Liver (tissue), 9 donors: ENCODE results near the gene NTF3. TPM values are rescaled to one million over a fixed set of nuclear protein-coding genes. Genes with fewer than 3 reads are reported as not detected.

Experiments
- DNase-seq: peaks from one replicate; pipeline ENCODE4 v3.0.0-alpha.2; 2017; ENCODE audit warnings: low spot score
- H3K27ac ChIP-seq, 2 donors: one replicate each; pipeline ENCODE4 v1.7.0; 2013; ENCODE audit warnings: inconsistent platforms in 2 of 2, low read length in 2 of 2, control low read depth in 1 of 2, low read depth in 1 of 2, mild to moderate bottlenecking in 1 of 2
- H3K27me3 ChIP-seq, 4 donors: one replicate each; pipeline versions ENCODE4 v1.6.1 to v1.7.0; 2013; ENCODE audit warnings: low read length in 3 of 4, inconsistent platforms in 1 of 4, mild to moderate bottlenecking in 1 of 4, moderate library complexity in 1 of 4; ENCODE audit not compliant: control insufficient read depth in 4 of 4, insufficient read depth in 4 of 4
- H3K36me3 ChIP-seq, 4 donors: one replicate each; pipeline versions ENCODE4 v1.6.1 to v1.7.0; 2013; ENCODE audit warnings: low read length in 3 of 4, mild to moderate bottlenecking in 3 of 4, low read depth in 1 of 4, moderate library complexity in 1 of 4; ENCODE audit not compliant: control insufficient read depth in 4 of 4, insufficient read depth in 3 of 4
- H3K4me1 ChIP-seq, 4 donors: one replicate each; pipeline versions ENCODE4 v1.6.1 to v1.7.0; 2013; ENCODE audit warnings: low read length in 3 of 4, mild to moderate bottlenecking in 3 of 4, moderate library complexity in 1 of 4; ENCODE audit not compliant: control insufficient read depth in 4 of 4, insufficient read depth in 4 of 4
- H3K4me3 ChIP-seq, 3 donors: one replicate each; pipeline versions ENCODE4 v1.6.1 to v1.7.0; 2013; ENCODE audit warnings: low read length in 3 of 3, control low read depth in 1 of 3, low read depth in 1 of 3, mild to moderate bottlenecking in 1 of 3
- H3K9ac ChIP-seq, 2 donors: one replicate each; pipeline ENCODE4 v1.7.0; 2013; ENCODE audit warnings: low read length in 2 of 2, mild to moderate bottlenecking in 2 of 2, moderate library complexity in 2 of 2, control low read depth in 1 of 2, low read depth in 1 of 2
- H3K9me3 ChIP-seq, 4 donors: one replicate each; pipeline versions ENCODE4 v1.6.1 to v1.7.0; 2013; ENCODE audit warnings: low read length in 3 of 4; ENCODE audit not compliant: control insufficient read depth in 4 of 4
- ATF3 ChIP-seq: IDR thresholded peaks from 2 replicates; pipeline ENCODE4 v1.6.1; 2016; ENCODE audit warnings: antibody characterized with exemption
- CTCF ChIP-seq: fragments of 150-350 bp; IDR thresholded peaks from 2 replicates; pipeline ENCODE4 v1.5.1; 2017; ENCODE audit warnings: improper control_type of control experiment, low read depth, low read length; ENCODE audit not compliant: missing input control
- EGR1 ChIP-seq, 2 donors: IDR thresholded peaks; 2 replicates each; pipeline ENCODE4 v1.6.1; 2016 to 2018; ENCODE audit warnings: antibody characterized with exemption in 2 of 2, low read depth in 2 of 2
- GABPA ChIP-seq, 2 donors: IDR thresholded peaks in 1 of 2; conservative IDR thresholded peaks in 1 of 2; 2 replicates each; pipeline ENCODE4 v1.6.1; 2016; ENCODE audit warnings: antibody characterized with exemption in 2 of 2, mild to moderate bottlenecking in 1 of 2, moderate library complexity in 1 of 2
- HNF4G ChIP-seq: IDR thresholded peaks from 2 replicates; pipeline ENCODE4 v1.6.1; 2016; ENCODE audit warnings: antibody characterized with exemption
- NR2F2 ChIP-seq: IDR thresholded peaks from 2 replicates; pipeline ENCODE4 v1.6.1; 2016; ENCODE audit warnings: antibody characterized with exemption
- RAD21 ChIP-seq, 2 donors: IDR thresholded peaks; 2 replicates each; pipeline ENCODE4 v1.6.1; 2016; ENCODE audit warnings: antibody characterized with exemption in 2 of 2, mild to moderate bottlenecking in 2 of 2
- REST ChIP-seq: IDR thresholded peaks from 2 replicates; pipeline ENCODE4 v1.6.1; 2016; ENCODE audit warnings: antibody characterized with exemption, mild to moderate bottlenecking
- RXRA ChIP-seq, 2 donors: IDR thresholded peaks; 2 replicates each; pipeline ENCODE4 v1.6.1; 2017 to 2018; ENCODE audit warnings: antibody characterized with exemption in 2 of 2, mild to moderate bottlenecking in 1 of 2
- SP1 ChIP-seq: IDR thresholded peaks from 2 replicates; pipeline ENCODE4 v1.6.1; 2018; ENCODE audit warnings: antibody characterized with exemption, mild to moderate bottlenecking
- TAF1 ChIP-seq: conservative IDR thresholded peaks from 2 replicates; pipeline ENCODE4 v1.6.1; 2016; ENCODE audit warnings: antibody characterized with exemption, mild to moderate bottlenecking
- ZBTB33 ChIP-seq: IDR thresholded peaks from 2 replicates; pipeline ENCODE4 v1.6.1; 2016; ENCODE audit warnings: antibody characterized with exemption
- WGBS: extraction: QIAGEN DNeasy Blood & Tissue Kit; methylation state at CpG from one replicate; pipeline ENCODE4 v1.1.7; 2013; 5-methylcytosine and 5-hydroxymethylcytosine counted together
- polyA plus RNA-seq, 2 donors: library from polyadenylated mRNA; stranded (reverse) in 1 of 2; unstranded in 1 of 2; fragments of 200-250 nt in 1 of 2; fragments of >200 nt in 1 of 2; fragmentation: Nextera tagmentation in 1 of 2; extraction: Ambion mirVana in 1 of 2; gene quantifications; one replicate each; pipeline versions ENCODE4 v1.2.1 to v1.2.3, GENCODE V29; 2013 to 2015
- total RNA-seq, 2 donors: library from RNA; depleted of rRNA; stranded (reverse); fragments of >200 nt; gene quantifications; one replicate each; pipeline ENCODE4 v1.2.3, GENCODE V29; 2014
- donor health status: healthy.
- donor health status: healthy.
- donor health status: healthy.
- donor health status: healthy.
- donor health status: healthy.

The NTF3 gene
- total and polyA plus RNA-seq, 4 donors: 0.89 to 2.8 (median 1.5) TPM

GRCh38 chr12:5447320-5447719 lies 15.4 kb downstream of the NTF3 start (continued):
- no peak for TF ChIP-seq CTCF
- no peak for TF ChIP-seq HNF4G
- TF ChIP-seq NR2F2: no peak

- no peak for TF ChIP-seq REST
- no peak for TF ChIP-seq RAD21 (IDR thresholded peaks at IDR 0.05)
- no peak for TF ChIP-seq ATF3
- no peak for TF ChIP-seq EGR1 (IDR thresholded peaks at IDR 0.05; ENCODE audit: low read depth in 2 of 2)
- TF ChIP-seq SP1: no peak
- no peak for TF ChIP-seq HNF4G
- TF ChIP-seq GABPA (IDR thresholded peaks at IDR 0.05 in 1 of 2, conservative IDR thresholded peaks at IDR 0.05 in 1 of 2): no peak
- no peak for TF ChIP-seq TAF1
- no peak for TF ChIP-seq CTCF
- TF ChIP-seq RXRA (IDR thresholded peaks at IDR 0.05): no peak
- no peak for TF ChIP-seq ZBTB33
- no peaks in the 10 kb centered on the region for H3K4me1 ChIP-seq
- no peaks in the 10 kb centered on the region for H3K36me3 ChIP-seq
- no peak overlapping the region for H3K9ac ChIP-seq
- no peak for DNase-seq
- H3K9me3 ChIP-seq: no peaks in the 10 kb centered on the region
- H3K4me3 ChIP-seq: no peak overlapping the region
- 80% methylated on average over 1 of the region's 1 CpG for WGBS
- H3K27me3 ChIP-seq: no peaks in the 10 kb centered on the region
- no peak overlapping the region for H3K27ac ChIP-seq
Measured at GRCh38 chr12:5451251-5451650, 19.3 kb downstream of the NTF3 start.
